GM21825 (cell line): ENCODE data around the gene NSMCE1.
"Not testable (repeated sequence)": the region's sequence is repeated elsewhere in the genome, so short reads cannot be mapped to it uniquely, and the experiment has no call there.

Experiments
- ATAC-seq: cut with Tn5 transposase; IDR thresholded peaks from one replicate; pipeline ENCODE4 v1.9.1; 2021; ENCODE audit warnings: mild to moderate bottlenecking, moderate library complexity; ENCODE audit not compliant: unreplicated experiment

The NSMCE1 gene

DNA sequence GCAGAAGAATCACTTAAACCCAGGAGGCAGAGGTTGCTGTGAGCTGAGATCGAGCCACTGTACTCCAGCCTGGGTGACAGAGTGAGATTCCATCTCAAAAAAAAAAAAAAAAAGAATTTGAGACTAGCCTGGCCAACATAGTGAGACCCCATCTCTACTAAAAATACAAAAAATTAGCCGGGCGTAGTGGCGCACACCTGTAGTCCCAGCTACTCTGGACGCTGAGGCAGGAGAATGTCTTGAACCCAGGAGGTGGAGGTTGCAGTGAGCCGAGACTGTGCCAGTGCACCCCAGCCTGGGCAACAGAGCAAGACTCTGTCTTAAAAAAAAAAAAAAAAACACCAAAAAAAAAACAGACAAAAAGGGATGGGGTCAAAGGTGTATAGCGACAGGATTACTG is 4.1 kb upstream of the NSMCE1 start:
- ATAC-seq, result not testable (repeated sequence)

DNA sequence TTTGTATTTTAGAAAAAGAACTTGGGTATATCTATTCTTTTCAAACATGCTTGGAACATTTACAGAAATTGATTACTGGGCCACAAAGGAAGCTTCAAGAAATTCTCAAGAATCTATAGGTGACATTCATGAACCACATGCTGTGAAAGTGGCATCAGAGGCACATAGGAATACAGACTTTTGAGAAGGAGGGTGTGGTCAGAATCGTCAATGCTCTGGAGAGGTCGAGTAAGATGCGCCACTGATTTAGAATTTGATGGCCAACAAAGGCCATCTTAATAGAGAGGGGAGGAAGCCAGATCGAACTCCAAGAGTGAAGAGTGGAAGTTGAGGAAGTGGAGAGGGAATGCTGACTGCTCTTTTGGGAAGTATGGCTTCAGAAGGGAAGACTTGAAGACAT is 3.5 kb upstream of the NSMCE1 start:
- no peak for ATAC-seq

DNA sequence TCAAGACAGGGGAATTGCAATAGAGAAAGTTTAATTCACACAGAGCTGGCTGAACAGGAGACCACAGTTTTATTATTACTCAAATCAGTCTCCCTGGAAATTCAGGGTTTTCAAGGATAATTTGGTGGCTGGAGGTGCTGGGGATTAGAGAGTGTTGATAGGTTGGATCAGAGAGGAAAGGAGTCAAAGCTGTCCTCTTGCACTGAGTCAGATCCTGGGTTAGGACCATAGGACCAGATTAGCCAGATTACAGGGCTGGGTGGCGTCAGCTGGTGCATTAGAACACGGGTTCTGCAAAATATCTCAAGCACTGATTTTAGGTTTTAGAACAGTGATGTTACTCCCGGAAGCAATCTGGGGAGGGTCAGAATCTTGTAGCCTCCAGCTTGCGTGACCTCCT is 1.8 kb upstream of the NSMCE1 start:
- ATAC-seq, result no peak

DNA sequence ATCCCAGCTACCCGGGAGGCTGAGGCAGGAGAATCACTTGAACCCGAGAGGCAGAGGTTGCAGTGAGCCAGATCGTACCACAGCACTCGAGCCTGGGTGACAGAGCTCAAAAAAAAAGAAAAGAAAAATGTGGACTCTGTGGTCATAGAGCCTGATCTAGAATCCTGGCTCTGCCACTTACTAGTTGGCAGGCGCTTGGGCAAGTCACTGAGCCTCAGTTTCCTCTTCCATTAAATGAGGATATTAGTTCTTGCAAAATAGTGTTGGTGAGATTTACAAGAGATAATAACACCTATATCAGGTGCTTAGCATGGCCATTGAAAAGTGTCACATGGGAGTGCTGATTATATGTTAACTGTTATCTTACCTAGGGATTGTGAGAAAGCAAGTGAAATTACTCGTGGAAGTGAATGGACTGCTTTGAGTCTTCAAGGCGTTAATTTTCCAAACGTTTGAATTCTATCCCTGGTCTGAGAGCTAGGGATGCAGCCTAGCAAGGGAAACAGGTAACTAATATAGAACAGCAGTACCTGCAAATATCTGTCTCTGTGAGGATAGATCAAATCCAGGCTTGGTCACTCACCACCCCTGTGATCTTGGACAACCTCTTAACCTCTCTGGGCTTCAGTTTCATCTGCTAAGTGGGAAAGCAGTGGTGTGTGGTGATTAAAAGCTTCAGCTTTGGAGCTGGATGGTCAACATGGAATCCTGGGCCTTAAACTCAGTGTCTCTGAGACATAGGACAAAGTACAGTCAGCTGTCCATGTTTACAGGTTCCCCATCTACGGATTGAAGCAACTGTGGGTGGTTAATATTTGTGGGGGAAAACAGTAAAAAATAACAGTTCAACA is 953 bp upstream of the NSMCE1 start:
- no peak for ATAC-seq

DNA sequence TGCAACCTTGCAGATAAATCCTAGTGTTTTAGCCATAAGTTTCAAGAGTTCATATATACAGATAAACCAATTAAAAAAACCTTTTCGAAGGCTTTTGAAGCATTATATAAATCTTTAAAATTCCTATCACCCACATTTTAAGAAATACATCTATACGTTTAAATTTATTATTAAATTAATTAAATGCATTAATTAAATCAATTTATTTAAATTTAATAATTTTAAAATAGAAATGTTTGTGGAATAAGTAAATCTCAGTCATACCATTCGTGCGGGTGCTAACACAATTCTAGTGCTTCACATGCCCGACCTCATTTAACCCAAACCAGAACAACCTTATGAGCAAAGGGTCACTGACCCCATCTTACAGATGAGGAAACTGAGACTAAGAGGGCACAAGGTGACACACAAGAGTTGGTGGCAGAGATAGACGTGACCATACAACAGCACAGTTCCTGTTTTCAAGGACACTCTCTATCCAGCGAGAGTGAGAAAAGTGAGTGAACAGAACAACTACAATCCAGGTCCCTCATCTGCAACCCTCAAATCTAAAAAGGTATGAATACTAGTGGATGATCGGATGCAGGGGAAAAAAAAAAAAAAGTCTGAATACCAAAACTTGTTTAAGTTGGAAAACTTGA is 1.4 kb downstream of the NSMCE1 start:
- no peak for ATAC-seq

DNA sequence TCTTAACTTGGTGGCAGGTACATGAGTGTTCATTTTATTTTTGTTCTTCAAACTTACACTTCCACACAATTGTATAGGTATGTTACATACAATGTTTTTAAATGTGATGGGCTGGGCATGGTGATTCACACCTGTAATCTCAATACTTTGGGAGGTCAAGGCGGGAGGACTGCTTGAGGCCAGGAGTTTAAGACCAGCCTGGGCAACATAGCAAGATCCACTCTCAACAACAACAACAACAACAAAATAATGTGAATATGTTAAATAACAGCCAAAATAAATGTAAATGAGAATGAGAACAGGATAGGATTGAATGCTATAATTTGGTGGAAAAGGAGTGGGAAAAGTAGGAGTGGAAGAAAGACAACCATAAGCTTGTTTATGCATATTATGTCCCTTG is 2.6 kb downstream of the NSMCE1 start:
- ATAC-seq, result no peak

DNA sequence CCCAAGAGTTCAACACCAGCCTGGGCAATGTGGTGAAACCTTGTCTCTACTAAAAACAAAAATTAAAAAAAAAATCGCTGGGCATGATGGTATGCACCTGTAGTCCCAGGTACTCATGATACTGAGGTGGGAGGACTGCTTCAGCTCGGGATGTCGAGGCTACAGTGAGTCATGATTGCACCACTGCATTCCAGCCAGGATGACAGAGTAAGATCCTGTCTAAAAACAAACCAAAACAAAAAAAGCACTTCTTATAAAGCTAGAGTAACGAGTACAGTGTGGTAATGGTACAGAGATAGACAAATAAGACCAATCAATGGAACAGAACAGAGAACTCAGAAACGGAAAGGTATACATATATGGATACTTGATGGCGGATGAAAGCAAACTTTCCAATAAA is 4.4 kb downstream of the NSMCE1 start:
- no peak for ATAC-seq

DNA sequence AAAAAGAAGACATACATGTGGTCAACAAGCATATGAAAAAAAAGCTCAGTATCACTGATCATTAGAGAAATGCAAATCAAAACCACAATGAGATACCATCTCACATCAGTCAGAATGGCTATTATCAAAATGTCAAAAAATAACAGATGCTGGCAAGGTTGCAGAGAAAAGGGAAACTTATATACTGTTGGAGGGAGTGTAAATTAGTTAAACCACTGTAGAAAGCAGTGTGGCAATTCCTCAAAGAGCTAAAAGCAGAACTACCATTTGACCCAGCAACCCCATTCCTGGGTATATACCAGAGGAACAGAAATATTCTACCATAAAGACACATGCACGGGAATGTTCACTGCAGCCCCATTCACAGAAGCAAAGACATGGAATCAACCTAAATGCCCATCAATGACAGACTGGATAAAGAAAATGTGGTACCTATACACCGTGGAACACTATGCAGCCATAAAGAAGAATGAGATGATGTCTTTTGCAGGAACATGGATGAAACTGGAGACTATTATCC is 5.6 kb downstream of the NSMCE1 start:
- ATAC-seq, result not testable (repeated sequence)

DNA sequence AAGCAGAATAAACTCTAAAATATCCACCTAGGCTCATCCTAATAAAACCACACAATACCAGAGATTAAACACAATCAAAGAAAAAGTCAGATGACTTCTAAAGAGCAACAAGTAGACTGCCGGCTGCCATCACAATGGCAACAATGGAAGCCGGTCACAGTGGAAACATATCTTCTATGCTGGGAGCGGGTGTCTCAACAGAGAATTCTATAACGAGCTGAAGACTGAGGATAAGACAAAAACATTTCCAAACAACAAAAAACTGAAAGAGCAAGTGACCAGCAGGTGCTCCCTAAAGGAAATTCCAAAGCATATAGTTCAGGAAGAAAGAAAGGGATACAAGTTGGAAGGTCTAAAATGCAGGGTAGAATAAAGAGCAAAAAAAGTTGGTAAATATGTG is 8.9 kb downstream of the NSMCE1 start:
- ATAC-seq, result no peak

DNA sequence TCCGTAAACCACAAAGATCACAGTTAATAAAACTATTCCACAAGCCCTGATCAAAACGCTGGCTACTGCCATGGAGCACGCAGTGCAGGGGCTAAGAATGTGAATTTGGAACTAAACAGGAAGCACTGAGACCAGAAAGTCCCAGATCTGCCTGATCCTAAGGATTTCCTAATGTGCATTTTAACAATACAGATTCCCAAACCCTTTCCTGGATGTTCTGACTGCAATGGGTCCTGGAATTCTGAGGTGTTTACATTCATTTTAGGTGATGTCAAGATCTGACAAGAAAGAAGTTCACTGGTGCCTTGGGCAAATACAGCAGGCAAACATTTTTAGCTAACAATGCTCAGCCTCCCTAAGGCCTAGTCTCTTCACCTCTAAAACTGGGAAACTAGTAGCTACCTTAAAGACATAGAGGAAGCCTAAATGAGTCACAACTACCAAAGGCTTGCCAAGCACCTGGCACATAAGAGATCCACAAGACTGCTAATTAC is 10.3 kb downstream of the NSMCE1 start:
- ATAC-seq, result no peak

DNA sequence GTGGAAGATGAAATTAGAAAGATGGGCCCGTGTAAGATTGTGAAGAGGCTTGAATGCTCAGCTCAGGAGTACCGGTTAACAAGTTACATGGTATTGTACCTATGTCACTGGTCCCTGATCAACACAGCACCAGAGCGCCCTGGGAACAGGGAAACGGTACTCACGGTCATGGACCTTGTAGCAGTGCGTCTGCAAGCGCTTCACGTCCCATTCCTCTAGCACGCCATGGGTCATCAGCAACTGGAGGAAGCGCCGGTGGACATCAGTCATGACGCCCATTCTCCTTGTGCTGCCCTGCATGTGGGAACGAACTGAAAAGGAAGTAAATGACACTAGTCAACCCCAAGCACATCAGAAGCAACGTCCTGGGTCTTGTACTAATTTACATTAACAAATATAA is 11.3 kb downstream of the NSMCE1 start:
- ATAC-seq, result no peak

DNA sequence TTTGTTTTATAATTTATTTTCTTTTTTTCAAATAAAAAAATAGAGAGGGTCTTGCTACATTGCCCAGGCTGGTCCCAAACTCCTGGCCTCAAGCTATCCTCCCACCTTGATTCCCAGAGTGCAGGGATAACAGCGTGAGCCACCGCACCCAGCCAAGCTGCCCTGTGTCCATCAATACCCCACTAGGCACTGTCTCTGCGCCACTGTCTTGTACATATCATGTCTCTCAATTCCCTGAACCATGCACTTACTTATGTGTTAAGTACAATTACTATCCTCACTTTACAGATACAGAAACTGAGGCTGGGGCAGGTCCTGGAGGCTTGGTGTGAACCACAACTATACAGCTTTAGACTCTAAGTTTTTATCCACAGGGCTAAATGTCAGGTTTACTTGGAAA is 11.7 kb downstream of the NSMCE1 start:
- no peak for ATAC-seq

DNA sequence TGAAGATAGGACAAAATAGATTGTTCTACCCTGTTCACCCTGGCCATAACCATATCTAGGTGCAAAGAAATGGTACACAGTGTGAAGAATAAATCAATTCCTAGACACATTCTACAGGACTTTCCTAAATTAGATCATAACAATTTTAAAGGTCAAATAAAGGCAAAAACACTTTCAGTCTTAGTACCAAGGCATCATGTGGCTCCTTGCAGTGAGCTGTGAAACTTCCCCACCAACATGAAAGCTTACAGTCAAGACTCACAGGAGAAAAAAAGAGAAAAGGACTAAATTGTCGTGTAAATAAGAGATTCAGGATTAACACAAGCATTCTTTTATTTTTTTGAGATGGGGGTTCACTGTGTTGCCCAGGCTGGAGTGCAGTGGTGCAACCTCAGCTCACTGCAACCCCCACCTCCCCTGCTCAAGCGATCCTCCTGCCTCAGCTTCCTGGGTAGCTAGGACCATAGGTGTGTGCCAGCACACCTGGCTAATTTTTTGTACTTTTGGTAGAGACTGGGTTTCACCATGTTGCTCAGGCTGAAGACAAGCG is 14.2 kb downstream of the NSMCE1 start:
- peak; percentile 81 for ATAC-seq

DNA sequence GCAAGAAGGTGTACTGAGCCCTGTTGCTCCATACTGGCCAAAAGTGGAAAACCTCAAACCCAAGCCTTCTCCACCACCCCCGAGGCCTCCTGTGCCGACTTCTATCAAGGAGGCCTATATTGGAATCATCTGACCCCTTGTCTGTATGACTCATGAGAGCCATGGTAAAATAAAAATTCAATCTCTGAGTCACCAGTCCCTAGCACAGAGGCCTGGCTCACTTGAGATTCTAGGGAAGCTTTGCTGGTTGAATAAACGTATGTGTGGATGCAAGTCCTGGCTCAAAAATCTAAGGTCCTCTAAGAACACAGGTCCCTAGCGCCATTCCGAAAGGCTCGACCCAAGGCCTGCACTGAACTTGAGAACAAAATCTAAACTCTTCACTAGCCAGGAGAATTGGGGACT is 15.0 kb downstream of the NSMCE1 start:
- no peak for ATAC-seq

DNA sequence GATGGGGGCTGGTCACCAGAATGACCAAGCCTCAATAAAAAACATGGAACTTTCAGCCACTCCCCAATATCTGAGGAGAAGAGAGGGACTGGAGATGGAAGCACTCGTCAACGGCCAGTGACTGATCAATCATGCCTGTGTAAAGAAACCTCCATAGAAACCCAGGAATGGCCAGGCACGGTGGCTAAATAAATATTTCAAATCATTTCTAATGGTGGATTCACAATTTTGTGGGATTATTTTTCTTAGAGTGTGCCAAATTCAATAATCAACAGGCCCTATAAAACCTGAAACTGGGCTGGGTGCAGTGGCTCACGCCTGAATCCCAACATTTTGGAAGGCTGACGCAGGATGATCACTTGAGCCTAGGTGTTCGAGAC is 16.4 kb downstream of the NSMCE1 start:
- no peak for ATAC-seq

DNA sequence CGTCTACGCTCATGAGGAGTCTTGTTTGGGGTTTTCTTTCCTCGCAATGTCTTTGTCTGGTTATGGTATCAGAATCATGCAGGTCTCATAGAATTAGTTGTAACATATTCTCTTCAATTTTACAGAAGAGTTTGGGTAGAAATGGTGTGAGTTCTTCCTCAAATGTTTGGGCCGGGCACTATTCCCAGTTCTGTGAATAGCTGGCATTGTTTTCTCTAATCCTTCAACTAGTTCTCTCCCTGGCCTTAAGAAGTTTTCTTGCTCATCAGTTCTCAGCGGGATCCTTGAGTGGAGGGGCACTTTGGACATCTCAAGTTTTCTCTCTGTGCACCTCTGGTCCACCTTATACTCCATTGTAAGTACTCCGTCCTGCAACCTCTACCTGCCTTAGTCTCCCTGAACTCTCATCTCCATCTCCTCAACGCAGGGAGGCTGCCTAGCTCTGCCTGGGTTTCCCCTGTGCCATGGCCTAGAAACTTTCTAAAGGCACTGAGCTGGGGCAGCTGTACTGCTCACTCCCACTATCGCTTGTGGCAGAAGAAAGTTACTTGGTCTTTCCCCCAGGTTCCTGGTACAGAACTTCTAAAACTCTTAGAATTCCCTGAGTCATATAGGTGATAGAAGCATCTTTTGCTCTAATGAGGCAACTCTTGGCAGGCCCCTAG is 16.9 kb downstream of the NSMCE1 start:
- no peak for ATAC-seq

DNA sequence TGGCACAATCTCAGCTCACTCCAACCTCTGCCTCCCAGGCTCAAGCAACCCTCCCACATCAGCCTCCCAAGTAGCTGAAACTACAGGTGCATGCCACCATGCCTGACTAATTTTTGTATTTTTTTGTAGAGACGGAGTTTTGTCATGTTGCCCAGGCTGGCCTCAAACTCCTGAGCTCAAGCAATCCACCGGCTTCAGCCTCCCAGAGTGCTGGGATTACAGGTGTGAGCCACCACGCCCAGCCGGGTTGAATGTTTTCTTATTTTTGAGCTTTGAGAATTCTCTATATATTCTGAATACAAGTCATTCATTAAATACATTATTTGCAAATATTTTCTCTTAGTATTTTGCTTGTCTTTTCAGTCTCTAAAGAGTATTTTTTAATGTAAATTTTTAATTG is 19.7 kb downstream of the NSMCE1 start:
- ATAC-seq, result not testable (repeated sequence)

DNA sequence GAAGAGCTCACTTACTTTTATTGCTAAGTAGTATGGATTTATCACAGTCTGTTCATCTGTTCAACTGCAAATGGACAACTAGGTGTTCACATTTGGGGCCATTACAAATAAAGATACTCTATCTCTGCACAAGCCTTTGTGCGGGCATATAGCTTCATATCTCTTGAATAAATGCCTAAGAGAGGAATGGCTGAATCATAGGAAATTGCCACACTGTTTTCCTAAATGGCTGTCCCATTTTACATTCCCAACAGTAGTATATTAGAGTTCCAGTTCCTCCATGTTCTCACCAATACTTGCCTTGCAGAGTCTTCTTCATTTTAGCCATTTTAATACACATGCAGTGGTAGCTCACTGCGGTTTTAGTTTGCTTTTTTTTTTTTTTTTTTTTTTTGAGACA is 20.5 kb downstream of the NSMCE1 start:
- no peak for ATAC-seq

DNA sequence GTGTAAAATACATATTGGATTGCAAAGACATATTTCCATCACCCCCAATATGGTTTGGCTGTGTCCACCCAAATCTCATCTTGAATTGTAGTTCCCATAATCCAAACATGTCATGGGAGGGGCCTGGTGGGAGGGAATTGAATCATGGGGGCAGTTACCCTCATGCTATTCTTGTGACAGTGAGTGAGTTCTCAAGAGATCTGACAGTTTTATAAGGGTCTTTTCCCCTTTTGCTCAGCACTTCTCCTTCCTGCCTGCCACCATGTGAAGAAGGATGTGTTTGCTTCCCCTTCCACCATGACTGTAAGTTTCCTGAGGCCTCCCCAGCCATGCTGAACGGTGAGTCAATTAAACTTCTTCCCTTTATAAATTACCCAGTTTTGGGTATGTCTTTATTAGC is 21.5 kb downstream of the NSMCE1 start:
- ATAC-seq, result not testable (repeated sequence)

DNA sequence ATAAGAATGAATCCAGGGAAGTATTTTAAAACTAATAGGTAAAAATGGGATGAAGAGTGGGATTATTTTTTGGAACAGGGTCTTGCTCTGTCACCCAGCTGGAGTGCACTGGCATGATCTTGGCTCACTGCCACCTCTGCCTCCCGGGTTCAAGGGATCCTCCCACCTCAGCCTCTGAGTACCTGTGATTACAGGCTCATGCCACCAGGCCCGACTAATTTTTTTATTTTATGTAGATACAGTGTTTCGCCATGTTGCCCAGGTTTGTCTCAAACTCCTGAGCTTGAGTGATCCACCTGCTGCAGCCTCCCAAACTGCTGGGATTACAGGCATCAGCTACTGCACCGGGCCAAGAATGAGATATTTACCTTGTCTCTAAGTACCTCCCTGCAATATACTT is 22.1 kb downstream of the NSMCE1 start:
- ATAC-seq, result no peak
